A549 (cell line): ENCODE measurements around the gene HS3ST5. TPM values are rescaled to one million over a fixed set of nuclear protein-coding genes. Genes with fewer than 3 reads are reported as not detected.

Source experiments
- ATAC-seq, 2 experiments: fragments of 200-7000 bp in 1 of 2; fragments of >200 bp in 1 of 2; cut with Nextera tagmentation in 1 of 2; cut with Tn5 transposase in 1 of 2; 3 replicates each; pipeline versions ENCODE4 v1.8.0 to v1.9.1; 2018 to 2020; ENCODE audit warnings: mild to moderate bottlenecking in 1 of 2, moderate library complexity in 1 of 2
- CTCF ChIA-PET: fragments of 300-600 bp; sonication (Branson Sonifier 250); formaldehyde crosslinking; extraction: SDS; loops from one replicate; lab custom pipeline; 2021; ENCODE audit warnings: antibody characterized with exemption, inconsistent platforms; lab: Yijun Ruan, JAX
- POLR2A ChIA-PET: fragments of 350-600 bp; formaldehyde crosslinking; extraction: SDS; loops from one replicate; lab custom pipeline; 2021; ENCODE audit warnings: antibody characterized with exemption, inconsistent platforms; lab: Yijun Ruan, JAX
- DNase-seq, 2 experiments: peaks; one replicate each; pipeline versions ENCODE4 v3.0.0 to v3.0.0-alpha.2; 2011 to 2016; ENCODE audit warnings: low read depth in 1 of 2, low spot score in 1 of 2
- FAIRE-seq: peaks from 2 replicates; lab custom pipeline; 2011; peaks lifted over from hg19 to GRCh38; lab: Jason Lieb, UNC
- H3K27ac ChIP-seq, 2 experiments: fragments of >200 bp; sonication (Bioruptor Twin); formaldehyde crosslinking; 3 replicates each; pipeline ENCODE4 v1.5.1; 2016 to 2017
- H3K4me1 ChIP-seq: fragments of >200 bp; sonication (Bioruptor Twin); formaldehyde crosslinking; 3 replicates; pipeline ENCODE4 v1.6.1; 2016
- H3K4me2 ChIP-seq: fragments of >200 bp; sonication (Bioruptor Twin); formaldehyde crosslinking; 3 replicates; pipeline ENCODE4 v1.6.1; 2016
- H3K4me3 ChIP-seq: fragments of >200 bp; sonication (Bioruptor Twin); formaldehyde crosslinking; 3 replicates; pipeline ENCODE4 v1.5.1; 2016
- H3K9me3 ChIP-seq: fragments of >200 bp; sonication (Bioruptor Twin); formaldehyde crosslinking; 3 replicates; pipeline ENCODE4 v1.6.1; 2016
- BHLHE40 ChIP-seq: IDR thresholded peaks from 2 replicates; pipeline ENCODE4 v1.6.1; 2012; ENCODE audit warnings: low read depth, low read length, inconsistent platforms
- CBX2 ChIP-seq: fragments of 200-600 bp; sonication (generic); IDR thresholded peaks from 2 replicates; pipeline ENCODE4 v1.6.1; 2016; ENCODE audit warnings: low read depth, mild to moderate bottlenecking, borderline replicate concordance
- CBX8 ChIP-seq: fragments of 200-600 bp; sonication (generic); IDR thresholded peaks from 2 replicates; pipeline ENCODE4 v1.6.1; 2016
- CEBPB ChIP-seq, 2 experiments: fragments of >200 bp in 1 of 2; sonication (Bioruptor Twin) in 1 of 2; formaldehyde crosslinking in 1 of 2; IDR thresholded peaks; 2 replicates each; pipeline ENCODE4 v1.6.1; 2012 to 2016
- CHD2 ChIP-seq: fragments of 150-350 bp; IDR thresholded peaks from 2 replicates; pipeline ENCODE4 v1.6.1; 2014; ENCODE audit warnings: low read length; ENCODE audit not compliant: partially characterized antibody
- EP300 ChIP-seq, 2 experiments: fragments of >200 bp; sonication (Bioruptor Twin); formaldehyde crosslinking; IDR thresholded peaks; 2 replicates in 1 of 2; 3 replicates in 1 of 2; pipeline ENCODE4 v1.6.1; 2016 to 2017
- ESRRA ChIP-seq: fragments of 150-350 bp; IDR thresholded peaks from 2 replicates; pipeline ENCODE4 v1.6.1; 2014; ENCODE audit warnings: mild to moderate bottlenecking, low read length, borderline replicate concordance
- GATA3 ChIP-seq: IDR thresholded peaks from 2 replicates; pipeline ENCODE4 v1.6.1; 2012; ENCODE audit warnings: borderline replicate concordance
- HES2 ChIP-seq: fragments of >200 bp; sonication (Bioruptor Twin); formaldehyde crosslinking; IDR thresholded peaks from 2 replicates; pipeline ENCODE4 v1.6.1; 2016
- JUN ChIP-seq, 2 experiments: fragments of >200 bp; sonication (Bioruptor Twin); formaldehyde crosslinking; IDR thresholded peaks; 2 replicates in 1 of 2; 3 replicates in 1 of 2; pipeline ENCODE4 v1.6.1; 2016 to 2017
- JUNB ChIP-seq: fragments of >200 bp; sonication (Bioruptor Twin); formaldehyde crosslinking; IDR thresholded peaks from 2 replicates; pipeline ENCODE4 v1.6.1; 2016
- KDM1A ChIP-seq: fragments of 200-600 bp; sonication (generic); IDR thresholded peaks from 2 replicates; pipeline ENCODE4 v1.6.1; 2016; ENCODE audit warnings: low read depth, mild to moderate bottlenecking
- KDM5A ChIP-seq: fragments of 200-600 bp; sonication (generic); IDR thresholded peaks from 2 replicates; pipeline ENCODE4 v1.6.1; 2016; ENCODE audit warnings: antibody characterized with exemption, mild to moderate bottlenecking
- MAX ChIP-seq: IDR thresholded peaks from 2 replicates; pipeline ENCODE4 v1.6.1; 2012
- MAZ ChIP-seq: fragments of 150-350 bp; IDR thresholded peaks from 2 replicates; pipeline ENCODE4 v1.6.1; 2014; ENCODE audit warnings: antibody characterized with exemption, low read depth, low read length, borderline replicate concordance
- NPAS2 ChIP-seq: fragments of 250-450 bp; sonication (Bioruptor Pico); IDR thresholded peaks from 2 replicates; pipeline ENCODE4 v1.8.0; 2022; ENCODE audit warnings: mild to moderate bottlenecking, moderate library complexity, borderline replicate concordance
- PBX3 ChIP-seq: IDR thresholded peaks from 2 replicates; pipeline ENCODE4 v1.6.1; 2012
- POLR2A ChIP-seq: IDR thresholded peaks from 2 replicates; pipeline ENCODE4 v1.6.1; 2012; ENCODE audit warnings: mild to moderate bottlenecking, low read length
- RARB ChIP-seq: fragments of 250-450 bp; sonication (Bioruptor Pico); IDR thresholded peaks from 2 replicates; pipeline ENCODE4 v1.8.0; 2021; ENCODE audit warnings: mild to moderate bottlenecking, moderate library complexity
- REST ChIP-seq: fragments of 200-600 bp; sonication (generic); IDR thresholded peaks from 2 replicates; pipeline ENCODE4 v1.6.1; 2016; ENCODE audit warnings: antibody characterized with exemption, mild to moderate bottlenecking, moderate library complexity
- RFX5 ChIP-seq: fragments of 450-650 bp; IDR thresholded peaks from 2 replicates; pipeline ENCODE4 v1.7.1; 2014; ENCODE audit warnings: antibody characterized with exemption, mild to moderate bottlenecking, moderate library complexity
- RNF2 ChIP-seq: fragments of 200-600 bp; sonication (generic); IDR thresholded peaks from 2 replicates; pipeline ENCODE4 v1.6.1; 2016; ENCODE audit warnings: low read depth, mild to moderate bottlenecking, antibody characterized with exemption, moderate library complexity, borderline replicate concordance
- SREBF2 ChIP-seq: fragments of 450-650 bp; IDR thresholded peaks from 2 replicates; pipeline ENCODE4 v1.6.1; 2014; ENCODE audit warnings: mild to moderate bottlenecking, moderate library complexity
- ZNF302 ChIP-seq: fragments of 250-450 bp; sonication (Bioruptor Pico); IDR thresholded peaks from 2 replicates; pipeline ENCODE4 v1.9.0; 2021; ENCODE audit warnings: inconsistent platforms, mild to moderate bottlenecking, moderate library complexity
- WGBS: methylation state at CpG from one replicate; pipeline ENCODE4 v1.1.6; 2017; ENCODE audit errors: missing lambda C conversion rate; 5-methylcytosine and 5-hydroxymethylcytosine counted together
- polyA plus RNA-seq, 4 experiments: library from polyadenylated mRNA; depleted of rRNA in 3 of 4; stranded (reverse); fragments of >200 nt; fragmentation: RNase III in 1 of 4; extraction: RNeasy Plus Mini Kit Qiagen cat#74134 plus additional on column Dnase treatment in 1 of 4; gene quantifications; 2 replicates in 3 of 4; 3 replicates in 1 of 4; pipeline ENCODE4 v1.2.3, GENCODE V29; 2011 to 2017

HS3ST5 gene
- polyA plus RNA-seq, 2 of the 4 experiments (the other 2 are of a cell fraction), result not detected

- DNase-seq (no peak), ATAC-seq (no peak), FAIRE-seq (no peak)
- CTCF ChIA-PET, result interaction anchor here (0.6 kb wide), 1 partner anchor 10 kb away, joined by 3 read pairs; no protein-coding TSS in a partner anchor
- 26% methylated on average over 2 of the region's 2 CpGs for WGBS
- TF ChIP-seq KDM1A, result no peak
- TF ChIP-seq BHLHE40, result no peak
- TF ChIP-seq GATA3, result no peak
- no peak for TF ChIP-seq JUN (IDR thresholded peaks at IDR 0.05)
- TF ChIP-seq REST, result no peak
- TF ChIP-seq CBX8, result no peak
- TF ChIP-seq ESRRA, result no peak
- TF ChIP-seq HES2, result no peak
- TF ChIP-seq EP300 (IDR thresholded peaks at IDR 0.05), result no peak
- TF ChIP-seq RARB (CRISPR knock-in tag), result no peak
- TF ChIP-seq CBX2, result no peak
- no peak for TF ChIP-seq JUNB
- TF ChIP-seq MAX, result no peak
- Histone ChIP-seq H3K27ac (no peak overlapping the region), H3K4me3 (no peak overlapping the region), H3K9me3 (no peaks in the 10 kb centered on the region), H3K4me2 (no peak overlapping the region), H3K4me1 (no peaks in the 10 kb centered on the region)
- POLR2A ChIA-PET, result no interaction called here
Observed at GRCh38 chr6:114284281-114284680, 58.5 kb downstream of the HS3ST5 start.

- CTCF ChIA-PET, result interaction anchor here (0.7 kb wide), 1 partner anchor 57 kb away, joined by 3 read pairs; no protein-coding TSS in a partner anchor
- TF ChIP-seq MAZ, result no peak
- no peak for TF ChIP-seq CBX2
- TF ChIP-seq RNF2, result no peak
- TF ChIP-seq MAX, result no peak
- no peak for TF ChIP-seq KDM1A
- no peak for TF ChIP-seq PBX3
- no peak for TF ChIP-seq RFX5
- no peak for TF ChIP-seq HES2
- no peak for TF ChIP-seq CEBPB (IDR thresholded peaks at IDR 0.05)
- no peak for TF ChIP-seq SREBF2
- no peak for TF ChIP-seq ZNF302 (CRISPR knock-in tag)
- no peak for TF ChIP-seq KDM5A
- no peak for TF ChIP-seq NPAS2 (CRISPR knock-in tag)
- TF ChIP-seq CBX8, result no peak
- no peak for TF ChIP-seq CHD2
- no peak for TF ChIP-seq POLR2A
- POLR2A ChIA-PET, result no interaction called here
- no peak for DNase-seq
- H3K4me2 ChIP-seq, result no peak overlapping the region
- no peaks in the 10 kb centered on the region for H3K9me3 ChIP-seq
- no peak overlapping the region for H3K27ac ChIP-seq
- ATAC-seq, result no peak
- 43% methylated on average over 6 of the region's 6 CpGs for whole genome bisulfite sequencing
- H3K4me1 ChIP-seq, result no peaks in the 10 kb centered on the region
- no peak overlapping the region for H3K4me3 ChIP-seq
- FAIRE-seq, result no peak
Observed at GRCh38 chr6:114282292-114282691, 60.5 kb downstream of the HS3ST5 start.
